C4-2B (cell line): ENCODE results near the gene PSMF1.

Experiments
- H3K27ac ChIP-seq: fragments of 450-650 bp; 2 replicates; pipeline ENCODE4 v1.5.1; 2017
- CTCF ChIP-seq: fragments of 450-650 bp; conservative IDR thresholded peaks from 2 replicates; pipeline ENCODE4 v1.5.1; 2017; ENCODE audit warnings: mild to moderate bottlenecking
- ZFX ChIP-seq: fragments of 450-650 bp; IDR thresholded peaks from 2 replicates; pipeline ENCODE4 v1.6.1; 2017

Gene PSMF1

GRCh38 chr20:1199212-1199873 lies 80.9 kb downstream of the PSMF1 start:
- H3K27ac ChIP-seq, result no peak overlapping the region
- TF ChIP-seq ZFX (no peak), CTCF (no peak)

- TF ChIP-seq CTCF, result no peak
- no peak for TF ChIP-seq ZFX
- H3K27ac ChIP-seq, result no peak overlapping the region
These were observed 81.6 kb downstream of the PSMF1 start for GRCh38 chr20:1199964-1200363.

- TF ChIP-seq CTCF (no peak), ZFX (no peak)
- H3K27ac ChIP-seq, result no peak within 1 kb of the TSS
These were observed 84.5 kb downstream of the PSMF1 start, which contains the start of gene C20orf202 for GRCh38 chr20:1202762-1203504. TSS of gene C20orf202 (plus strand) at chr20:1203454. CDS start at chr20:1203586, 132 bp downstream.

- TF ChIP-seq ZFX, result no peak
- TF ChIP-seq CTCF, result no peak
- no peak overlapping the region for H3K27ac ChIP-seq
These were observed 85.2 kb downstream of the PSMF1 start for GRCh38 chr20:1203630-1204029.

- H3K27ac ChIP-seq, result no peak overlapping the region
- TF ChIP-seq CTCF (no peak), ZFX (no peak)
These were observed 85.7 kb downstream of the PSMF1 start for GRCh38 chr20:1204113-1204512.

GRCh38 chr20:1204576-1204975 lies 86.2 kb downstream of the PSMF1 start:
- H3K27ac ChIP-seq, result no peak overlapping the region
- no peak for TF ChIP-seq ZFX
- TF ChIP-seq CTCF, result no peak

GRCh38 chr20:1205802-1206201 lies 87.4 kb downstream of the PSMF1 start:
- H3K27ac ChIP-seq, result no peak overlapping the region
- TF ChIP-seq CTCF, result no peak
- TF ChIP-seq ZFX, result no peak
